ENCODE data around the gene MOCOS. TPM values are rescaled to one million over a fixed set of nuclear protein-coding genes. Genes with fewer than 3 reads are reported as not detected.

MOCOS gene
- total and polyA plus RNA-seq, 10 donors = 0.13 to 2.7 (median 0.53) TPM

DNA sequence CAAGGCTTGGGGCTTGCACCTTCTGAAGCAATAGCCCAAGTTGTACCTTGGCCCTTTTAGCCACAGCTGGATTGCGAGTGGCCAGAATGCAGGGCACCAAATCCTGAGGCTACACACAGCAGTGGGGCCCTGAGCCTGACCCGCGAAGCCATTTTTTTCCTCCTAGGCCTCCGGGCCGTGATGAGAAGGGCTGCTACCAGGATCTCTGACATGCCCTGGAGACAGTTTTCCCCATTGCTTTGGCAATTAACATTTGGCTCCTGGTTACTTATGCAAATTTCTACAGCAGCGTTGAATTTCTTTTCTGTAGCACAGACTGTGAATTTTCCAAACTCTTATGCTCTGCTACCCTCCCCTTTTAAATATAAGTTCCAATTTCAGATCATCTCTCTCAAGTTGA, 54.5 kb downstream of the MOCOS start:
- no peak for DNase-seq

GRCh38 chr18:36247036-36247435, 59.7 kb downstream of the MOCOS start:
- Histone ChIP-seq H3K27ac (no peak overlapping the region), H3K27me3 (replicated peaks in 1 of 7) (peaks cover 0 to 9% (median 0%) of the 10 kb centered on the region in 7 donors), H3K9me3 (peaks cover 0 to 36% (median 23%) of the 10 kb centered on the region in 8 donors), H3K4me3 (no peak overlapping the region), H3K4me1 (no peaks in the 10 kb centered on the region), H3K36me3 (no peaks in the 10 kb centered on the region)
- DNase-seq = no peak
- intact Hi-C loops (cut with DNase I; ENCODE audit: low total_unique reads) = no loop called here
- TF ChIP-seq POLR2AphosphoS5 (IDR thresholded peaks at IDR 0.05) (no peak), POLR2A (IDR thresholded peaks at IDR 0.05) (no peak), CTCF (IDR thresholded peaks at IDR 0.05 in 8 of 11, conservative IDR thresholded peaks at IDR 0.05 in 3 of 11) (no peak)
- 81 to 96% (median 91%) methylated on average over 1 of the region's 1 CpG for WGBS, 5 donors

More for the DNA sequence above, 54.5 kb downstream of the MOCOS start:
- TF ChIP-seq POLR2A (IDR thresholded peaks at IDR 0.05) (no peak), POLR2AphosphoS5 (IDR thresholded peaks at IDR 0.05) (no peak), CTCF (IDR thresholded peaks at IDR 0.05 in 8 of 11, conservative IDR thresholded peaks at IDR 0.05 in 3 of 11) (no peak)
- Histone ChIP-seq H3K4me3 (no peak overlapping the region), H3K9me3 (peaks cover 0 to 21% (median 19%) of the 10 kb centered on the region in 8 donors), H3K4me1 (no peaks in the 10 kb centered on the region), H3K27ac (no peak overlapping the region), H3K36me3 (no peaks in the 10 kb centered on the region), H3K27me3 (replicated peaks in 1 of 7) (peaks cover 0 to 6% (median 0%) of the 10 kb centered on the region in 7 donors)
- 87 to 99% (median 88%) methylated on average over 5 to 6 of the region's 6 CpGs for WGBS, 5 donors
- intact Hi-C loops (cut with DNase I; ENCODE audit: low total_unique reads) = no loop called here

- no peak for TF ChIP-seq CTCF (IDR thresholded peaks at IDR 0.05 in 8 of 11, conservative IDR thresholded peaks at IDR 0.05 in 3 of 11)
- TF ChIP-seq POLR2AphosphoS5 (IDR thresholded peaks at IDR 0.05) = no peak
- TF ChIP-seq POLR2A (IDR thresholded peaks at IDR 0.05) = no peak
- DNase-seq = no peak
- Histone ChIP-seq H3K4me1 (no peaks in the 10 kb centered on the region), H3K36me3 (no peaks in the 10 kb centered on the region), H3K9me3 (peaks cover 0 to 36% (median 23%) of the 10 kb centered on the region in 8 donors), H3K27ac (no peak overlapping the region), H3K27me3 (replicated peaks in 1 of 7) (peaks cover 0 to 9% (median 0%) of the 10 kb centered on the region in 7 donors), H3K4me3 (no peak overlapping the region)
- intact Hi-C loops (cut with DNase I; ENCODE audit: low total_unique reads) = no loop called here
Observed at GRCh38 chr18:36249392-36249791, 62.1 kb downstream of the MOCOS start.

DNA sequence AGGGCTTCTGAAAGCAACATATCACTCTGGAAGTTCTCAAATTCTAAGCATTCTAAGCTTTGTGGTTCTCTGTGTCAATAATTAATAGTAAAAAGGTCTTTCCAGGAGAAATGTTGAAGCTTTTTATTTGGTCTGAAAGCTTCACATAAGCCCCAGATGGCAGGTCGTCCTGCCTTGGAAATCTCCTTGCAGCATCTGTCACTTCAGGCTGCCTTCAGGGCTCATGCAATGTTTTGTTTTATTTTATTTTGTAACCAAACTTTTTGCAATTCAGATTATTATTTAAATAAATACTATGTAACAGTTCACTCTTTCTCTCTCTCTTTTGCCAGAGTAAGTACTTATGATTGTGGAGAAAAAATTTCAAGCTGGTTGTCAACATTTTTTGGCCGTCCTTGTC, 63.5 kb downstream of the MOCOS start:
- H3K36me3 ChIP-seq = no peaks in the 10 kb centered on the region
- no peak for TF ChIP-seq POLR2A (IDR thresholded peaks at IDR 0.05)
- TF ChIP-seq CTCF (IDR thresholded peaks at IDR 0.05 in 8 of 11, conservative IDR thresholded peaks at IDR 0.05 in 3 of 11) = no peak
- no peaks in the 10 kb centered on the region for H3K4me1 ChIP-seq
- H3K27me3 ChIP-seq (replicated peaks in 1 of 7) = peaks cover 0 to 9% (median 0%) of the 10 kb centered on the region in 7 donors
- intact Hi-C loops (cut with DNase I; ENCODE audit: low total_unique reads) = no loop called here
- DNase-seq = no peak
- peaks cover 0 to 25% (median 11%) of the 10 kb centered on the region in 8 donors for H3K9me3 ChIP-seq
- 74 to 86% (median 76%) methylated on average over 2 of the region's 2 CpGs for WGBS, 5 donors
- H3K4me3 ChIP-seq = no peak overlapping the region
- H3K27ac ChIP-seq = no peak overlapping the region
